KOPT-K1 (cell line): ENCODE measurements around the gene ITPR2.

Source experiments
- H3K27ac ChIP-seq: fragments of 200-600 bp; sonication (generic); 2 replicates; pipeline ENCODE4 v1.5.1; 2016; ENCODE audit warnings: antibody characterized with exemption, mild to moderate bottlenecking, low read depth, low read length; ENCODE audit not compliant: poor library complexity, severe bottlenecking
- H3K36me3 ChIP-seq: fragments of 200-600 bp; sonication (generic); 2 replicates; pipeline ENCODE4 v1.5.1; 2017; ENCODE audit warnings: antibody characterized with exemption, mild to moderate bottlenecking, low read length, moderate library complexity; ENCODE audit not compliant: insufficient read depth
- H3K9me3 ChIP-seq: fragments of 200-600 bp; sonication (generic); 2 replicates; pipeline ENCODE4 v1.5.1; 2017; ENCODE audit warnings: antibody characterized with exemption, low read length, mild to moderate bottlenecking; ENCODE audit not compliant: insufficient read depth, poor library complexity, severe bottlenecking

Gene ITPR2

GRCh38 chr12:26372866-26373265, 460.1 kb downstream of the ITPR2 start:
- H3K36me3 ChIP-seq = no peaks in the 10 kb centered on the region
- no peaks in the 10 kb centered on the region for H3K9me3 ChIP-seq
- no peak overlapping the region for H3K27ac ChIP-seq

GRCh38 chr12:26370098-26370497, 462.9 kb downstream of the ITPR2 start:
- H3K9me3 ChIP-seq = no peaks in the 10 kb centered on the region
- H3K36me3 ChIP-seq = no peaks in the 10 kb centered on the region
- H3K27ac ChIP-seq = no peak overlapping the region

GRCh38 chr12:26369588-26369987, 463.4 kb downstream of the ITPR2 start:
- no peaks in the 10 kb centered on the region for H3K9me3 ChIP-seq
- no peaks in the 10 kb centered on the region for H3K36me3 ChIP-seq
- no peak overlapping the region for H3K27ac ChIP-seq

- Histone ChIP-seq H3K36me3 (no peaks in the 10 kb centered on the region), H3K27ac (no peak overlapping the region), H3K9me3 (no peaks in the 10 kb centered on the region)
These were observed 464.8 kb downstream of the ITPR2 start for GRCh38 chr12:26367991-26368730.

GRCh38 chr12:26361964-26362363, 471.0 kb downstream of the ITPR2 start:
- H3K27ac ChIP-seq = no peak overlapping the region
- no peaks in the 10 kb centered on the region for H3K36me3 ChIP-seq
- no peaks in the 10 kb centered on the region for H3K9me3 ChIP-seq

GRCh38 chr12:26360062-26360461, 472.9 kb downstream of the ITPR2 start:
- Histone ChIP-seq H3K36me3 (no peaks in the 10 kb centered on the region), H3K27ac (no peak overlapping the region), H3K9me3 (no peaks in the 10 kb centered on the region)

GRCh38 chr12:26359576-26359975, 473.4 kb downstream of the ITPR2 start:
- Histone ChIP-seq H3K27ac (no peak overlapping the region), H3K9me3 (no peaks in the 10 kb centered on the region), H3K36me3 (no peaks in the 10 kb centered on the region)

- Histone ChIP-seq H3K36me3 (no peaks in the 10 kb centered on the region), H3K27ac (no peak overlapping the region), H3K9me3 (no peaks in the 10 kb centered on the region)
These were observed 474.3 kb downstream of the ITPR2 start for GRCh38 chr12:26358651-26359050.

GRCh38 chr12:26347300-26347699, 485.7 kb downstream of the ITPR2 start:
- no peaks in the 10 kb centered on the region for H3K36me3 ChIP-seq
- H3K9me3 ChIP-seq = no peaks in the 10 kb centered on the region
- H3K27ac ChIP-seq = no peak overlapping the region

GRCh38 chr12:26346736-26347135, 486.3 kb downstream of the ITPR2 start:
- Histone ChIP-seq H3K27ac (no peak overlapping the region), H3K9me3 (no peaks in the 10 kb centered on the region)

GRCh38 chr12:26345471-26346003, 487.5 kb downstream of the ITPR2 start:
- H3K27ac ChIP-seq = no peak overlapping the region
- H3K36me3 ChIP-seq = no peaks in the 10 kb centered on the region
- H3K9me3 ChIP-seq = no peaks in the 10 kb centered on the region

More at GRCh38 chr12:26346736-26347135, 486.3 kb downstream of the ITPR2 start:
- H3K36me3 ChIP-seq = no peaks in the 10 kb centered on the region

- Histone ChIP-seq H3K36me3 (no peaks in the 10 kb centered on the region), H3K9me3 (no peaks in the 10 kb centered on the region), H3K27ac (no peak overlapping the region)
These were observed 491.5 kb downstream of the ITPR2 start for GRCh38 chr12:26341491-26341890.

- no peaks in the 10 kb centered on the region for H3K9me3 ChIP-seq
- H3K36me3 ChIP-seq = no peaks in the 10 kb centered on the region
- no peak overlapping the region for H3K27ac ChIP-seq
These were observed 492.3 kb downstream of the ITPR2 start for GRCh38 chr12:26340649-26341048.

GRCh38 chr12:26339976-26340375, 493.0 kb downstream of the ITPR2 start:
- Histone ChIP-seq H3K9me3 (no peaks in the 10 kb centered on the region), H3K27ac (no peak overlapping the region), H3K36me3 (no peaks in the 10 kb centered on the region)

GRCh38 chr12:26338586-26339572, 494.1 kb downstream of the ITPR2 start:
- Histone ChIP-seq H3K9me3 (no peaks in the 10 kb centered on the region), H3K36me3 (no peaks in the 10 kb centered on the region), H3K27ac (no peak overlapping the region)
